Adipocyte (in vitro differentiated cells): ENCODE results near the gene USP30.

Source experiments
- DNase-seq: peaks from one replicate; pipeline ENCODE4 v3.0.0-alpha.2; 2015; ENCODE audit warnings: low read depth
- H3K27me3 ChIP-seq: replicated peaks from 2 replicates; pipeline ENCODE4 v1.7.0; 2013; ENCODE audit warnings: mild to moderate bottlenecking, low read length, moderate library complexity; ENCODE audit not compliant: control insufficient read depth, insufficient read depth
- H3K36me3 ChIP-seq: 2 replicates; pipeline ENCODE4 v1.7.0; 2013; ENCODE audit warnings: low read length, mild to moderate bottlenecking, moderate library complexity; ENCODE audit not compliant: control insufficient read depth, insufficient read depth, severe bottlenecking
- H3K4me1 ChIP-seq: 2 replicates; pipeline ENCODE4 v1.7.0; 2013; ENCODE audit warnings: mild to moderate bottlenecking, low read length, moderate library complexity; ENCODE audit not compliant: control insufficient read depth, insufficient read depth
- H3K4me3 ChIP-seq: 2 replicates; pipeline ENCODE4 v1.7.0; 2013; ENCODE audit warnings: mild to moderate bottlenecking, low read length, moderate library complexity
- H3K9ac ChIP-seq: 2 replicates; pipeline ENCODE4 v1.7.0; 2013; ENCODE audit warnings: mild to moderate bottlenecking, low read length, moderate library complexity
- H3K9me3 ChIP-seq: 2 replicates; pipeline ENCODE4 v1.7.0; 2013; ENCODE audit warnings: mild to moderate bottlenecking, low read length, moderate library complexity; ENCODE audit not compliant: control insufficient read depth

The USP30 gene

DNA sequence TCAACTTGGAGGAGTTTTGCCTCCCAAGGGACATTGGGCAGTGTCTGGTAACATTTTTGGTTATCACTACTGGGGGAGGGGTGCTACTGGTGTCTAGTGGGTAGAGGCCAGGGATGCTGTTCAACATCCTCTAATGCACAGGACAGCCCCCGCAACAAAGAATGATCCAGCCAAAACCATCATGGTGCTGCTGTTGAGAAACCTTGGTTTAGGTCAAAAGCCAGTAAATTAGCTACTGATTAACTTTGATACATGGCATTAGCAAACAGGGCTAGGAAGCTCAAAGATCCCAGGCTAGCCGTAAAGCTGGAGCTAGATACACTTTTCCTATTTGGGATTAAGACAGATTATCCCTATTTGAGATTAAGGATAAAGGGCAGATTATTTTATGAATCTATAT is 32.0 kb downstream of the USP30 start:
- no peak overlapping the region for H3K4me3 ChIP-seq
- H3K27me3 ChIP-seq: no peaks in the 10 kb centered on the region
- H3K9ac ChIP-seq: no peak overlapping the region
- peaks cover 9% of the 10 kb centered on the region for H3K4me1 ChIP-seq
- no peak for DNase-seq
- H3K36me3 ChIP-seq: peaks cover 94% of the 10 kb centered on the region
- H3K9me3 ChIP-seq: no peaks in the 10 kb centered on the region

- no peak overlapping the region for H3K4me3 ChIP-seq
- no peaks in the 10 kb centered on the region for H3K9me3 ChIP-seq
- H3K4me1 ChIP-seq: peaks cover 9% of the 10 kb centered on the region
- no peak for DNase-seq
- peaks cover 89% of the 10 kb centered on the region for H3K36me3 ChIP-seq
- H3K27me3 ChIP-seq: no peaks in the 10 kb centered on the region
- H3K9ac ChIP-seq: no peak overlapping the region
These were observed 33.2 kb downstream of the USP30 start for GRCh38 chr12:109085590-109085989.

DNA sequence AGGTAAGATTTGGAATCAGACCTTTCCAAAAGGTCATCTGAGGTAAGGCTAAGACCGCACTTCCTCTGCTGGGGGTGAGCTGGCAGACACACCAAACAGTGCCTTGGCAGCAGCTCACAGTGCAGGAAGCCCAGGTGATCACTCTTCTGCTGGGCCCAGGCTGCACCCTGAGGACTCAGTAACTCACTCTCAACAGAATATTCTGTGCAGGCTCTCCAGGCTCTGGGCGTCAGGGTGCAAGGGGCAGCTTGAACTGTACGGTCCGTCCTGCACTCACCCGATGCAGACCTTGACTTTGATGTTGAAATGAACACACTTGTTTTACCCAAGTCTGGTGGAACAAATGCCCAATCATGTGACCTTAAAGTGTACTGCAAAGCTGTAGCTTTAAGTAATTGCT is 34.9 kb downstream of the USP30 start:
- DNase-seq: no peak
- Histone ChIP-seq H3K36me3 (peaks cover 73% of the 10 kb centered on the region), H3K4me1 (peaks cover 14% of the 10 kb centered on the region), H3K9me3 (no peaks in the 10 kb centered on the region), H3K9ac (no peak overlapping the region), H3K4me3 (no peak overlapping the region), H3K27me3 (no peaks in the 10 kb centered on the region)

- H3K36me3 ChIP-seq: peaks cover 57% of the 10 kb centered on the region
These were observed 36.4 kb downstream of the USP30 start for GRCh38 chr12:109088818-109089217.

GRCh38 chr12:109089683-109090082 is 37.3 kb downstream of the USP30 start:
- Histone ChIP-seq H3K4me1 (peaks cover 24% of the 10 kb centered on the region), H3K36me3 (peaks cover 48% of the 10 kb centered on the region), H3K9me3 (no peaks in the 10 kb centered on the region), H3K4me3 (no peak overlapping the region), H3K9ac (no peak overlapping the region), H3K27me3 (no peaks in the 10 kb centered on the region)
- DNase-seq: no peak

More at GRCh38 chr12:109088818-109089217, 36.4 kb downstream of the USP30 start:
- H3K4me3 ChIP-seq: no peak overlapping the region
- peak overlapping the region; percentile 18 for H3K9ac ChIP-seq
- peaks cover 24% of the 10 kb centered on the region for H3K4me1 ChIP-seq
- H3K9me3 ChIP-seq: no peaks in the 10 kb centered on the region
- H3K27me3 ChIP-seq: no peaks in the 10 kb centered on the region
- DNase-seq: no peak

DNA sequence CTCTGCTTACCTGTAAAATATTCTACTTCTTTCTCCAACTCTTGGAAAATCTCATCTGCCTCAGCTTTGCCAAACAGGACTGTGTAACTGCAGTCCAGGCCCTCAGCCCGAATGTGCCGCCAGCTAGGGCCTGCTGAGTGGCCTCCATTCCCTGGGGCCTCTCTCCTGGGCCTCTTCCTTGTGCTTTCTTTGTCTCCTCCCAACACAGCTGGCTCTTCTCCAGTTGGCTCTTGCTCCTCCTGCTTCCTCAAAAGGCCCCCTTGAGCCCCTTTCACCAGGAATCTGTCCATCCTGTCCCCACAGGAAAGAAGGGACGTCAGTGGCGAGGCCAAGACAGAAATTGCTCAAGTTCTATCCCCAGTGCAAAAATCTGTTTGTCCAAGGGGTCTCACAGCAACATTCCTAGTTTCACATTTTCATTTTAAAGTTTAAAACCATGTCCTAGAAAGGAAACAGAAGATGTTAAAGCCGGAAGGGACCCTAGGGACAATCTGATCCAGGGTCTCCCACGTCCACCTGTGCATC is 40.2 kb downstream of the USP30 start:
- Histone ChIP-seq H3K4me3 (peak overlapping the region; percentile 83), H3K27me3 (no peaks in the 10 kb centered on the region), H3K4me1 (peaks cover 20% of the 10 kb centered on the region), H3K36me3 (peaks cover 19% of the 10 kb centered on the region), H3K9me3 (no peaks in the 10 kb centered on the region), H3K9ac (peak overlapping the region; percentile 83)
- DNase-seq: no peak

DNA sequence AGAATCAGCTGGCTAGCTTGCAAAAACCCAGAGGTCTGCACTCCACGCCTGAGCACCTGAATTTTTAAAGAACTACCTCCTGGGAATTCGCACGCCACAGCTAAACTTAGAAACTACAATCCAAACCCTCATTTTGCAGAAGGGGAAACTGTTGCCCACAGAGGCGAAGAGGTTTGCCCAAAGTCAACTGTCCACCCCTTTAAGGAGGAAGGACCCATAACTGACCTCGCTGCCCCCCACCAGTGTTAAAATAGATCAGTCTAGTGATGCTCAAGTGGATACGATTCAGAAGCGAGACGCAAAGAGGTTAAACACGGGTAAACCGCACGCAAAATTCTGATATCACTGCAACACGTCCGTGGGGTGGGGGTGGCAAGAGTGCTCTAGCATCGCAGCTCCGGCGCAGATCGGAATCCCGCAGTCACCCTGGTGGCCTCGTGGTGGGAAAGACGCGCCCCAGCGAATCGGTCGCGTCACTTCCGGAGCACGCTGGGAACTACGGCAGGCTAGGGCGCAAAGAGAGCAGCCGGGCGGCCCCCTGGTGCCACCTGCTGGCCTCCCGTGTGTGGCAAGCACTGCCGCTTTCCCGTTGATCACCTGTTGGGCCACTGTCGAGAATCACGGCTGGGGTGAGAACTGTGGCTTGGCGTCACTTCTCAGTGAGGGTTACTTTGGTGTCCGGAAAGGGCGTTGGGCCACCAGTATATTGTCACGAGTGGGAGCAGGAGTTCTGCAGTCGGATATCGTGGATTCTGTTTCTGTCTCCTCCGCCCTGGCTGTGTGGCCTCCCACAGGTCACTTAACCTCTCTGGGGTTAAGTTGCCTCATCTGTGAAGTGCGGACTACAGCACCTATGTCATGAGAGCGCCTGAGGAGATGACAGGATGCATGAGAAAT is 40.9 kb downstream of the USP30 start, which contains the start of gene ALKBH2:
TSS of gene ALKBH2 (minus strand) at position 451 of the 897 bp plus-strand sequence. CDS start 686 bp downstream, outside the sequence.
- peak within 1 kb of the TSS; percentile 83 for H3K4me3 ChIP-seq
- H3K36me3 ChIP-seq: peaks cover 12% of the 10 kb centered on the region
- H3K27me3 ChIP-seq: no peaks in the 10 kb centered on the region
- no peaks in the 10 kb centered on the region for H3K9me3 ChIP-seq
- peak within 1 kb of the TSS; percentile 83 for H3K9ac ChIP-seq
- peak; percentile 98 for DNase-seq
- H3K4me1 ChIP-seq: peaks cover 20% of the 10 kb centered on the region

- peaks cover 4% of the 10 kb centered on the region for H3K36me3 ChIP-seq
- H3K4me3 ChIP-seq: peak overlapping the region; percentile 78
- H3K9me3 ChIP-seq: no peaks in the 10 kb centered on the region
- no peak for DNase-seq
- no peak overlapping the region for H3K9ac ChIP-seq
- H3K27me3 ChIP-seq: no peaks in the 10 kb centered on the region
- H3K4me1 ChIP-seq: peaks cover 40% of the 10 kb centered on the region
These were observed 44.7 kb downstream of the USP30 start for GRCh38 chr12:109097140-109097434.

DNA sequence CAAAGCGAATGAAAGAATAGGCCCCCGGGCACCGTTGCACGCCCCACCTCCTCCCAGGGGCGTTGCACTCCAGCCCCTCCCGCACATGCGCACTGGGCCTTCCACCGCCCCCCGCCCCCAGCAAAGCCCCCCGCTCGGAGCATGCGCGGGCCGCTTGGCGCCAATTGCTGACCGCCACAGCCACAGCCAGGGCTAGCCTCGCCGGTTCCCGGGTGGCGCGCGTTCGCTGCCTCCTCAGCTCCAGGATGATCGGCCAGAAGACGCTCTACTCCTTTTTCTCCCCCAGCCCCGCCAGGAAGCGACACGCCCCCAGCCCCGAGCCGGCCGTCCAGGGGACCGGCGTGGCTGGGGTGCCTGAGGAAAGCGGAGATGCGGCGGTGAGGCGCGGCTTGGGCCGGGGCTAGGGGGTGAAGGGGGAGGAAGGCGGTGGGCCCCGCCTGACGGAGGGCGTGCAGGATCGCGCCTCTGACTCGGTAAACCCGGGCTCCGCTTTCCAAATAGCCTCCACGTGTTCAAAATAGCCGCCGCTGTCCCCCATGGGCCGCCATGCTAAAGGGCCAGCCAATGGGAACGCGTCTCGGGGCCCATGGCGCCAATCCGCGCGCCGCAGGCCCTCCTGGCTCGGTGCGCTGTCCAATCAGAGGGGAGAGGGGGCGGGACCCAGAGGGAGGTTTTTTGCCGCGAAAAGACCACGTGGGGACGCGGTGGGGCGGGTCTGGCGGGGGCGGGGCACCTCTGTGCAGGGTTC is 45.2 kb downstream of the USP30 start, which contains the start of gene UNG:
TSS of gene UNG (plus strand) at position 163 of the 748 bp plus-strand sequence. CDS start at position 246, 83 bp downstream.
- peak within 1 kb of the TSS; percentile 98 for H3K4me3 ChIP-seq
- peak; percentile 99 for DNase-seq
- H3K27me3 ChIP-seq: no peaks in the 10 kb centered on the region
- H3K36me3 ChIP-seq: peaks cover 6% of the 10 kb centered on the region
- H3K9ac ChIP-seq: peak within 1 kb of the TSS; percentile 98
- H3K9me3 ChIP-seq: no peaks in the 10 kb centered on the region
- peaks cover 40% of the 10 kb centered on the region for H3K4me1 ChIP-seq

DNA sequence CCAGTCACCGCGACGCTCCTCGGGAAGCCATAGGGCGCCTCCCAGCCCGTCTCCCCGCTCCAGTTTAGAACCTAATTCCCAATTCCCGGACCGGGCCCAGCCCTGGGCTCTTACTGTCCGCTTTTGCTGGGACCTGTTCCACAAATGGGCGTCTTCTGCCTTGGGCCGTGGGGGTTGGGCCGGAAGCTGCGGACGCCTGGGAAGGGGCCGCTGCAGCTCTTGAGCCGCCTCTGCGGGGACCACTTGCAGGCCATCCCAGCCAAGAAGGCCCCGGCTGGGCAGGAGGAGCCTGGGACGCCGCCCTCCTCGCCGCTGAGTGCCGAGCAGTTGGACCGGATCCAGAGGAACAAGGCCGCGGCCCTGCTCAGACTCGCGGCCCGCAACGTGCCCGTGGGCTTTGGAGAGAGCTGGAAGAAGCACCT is 45.8 kb downstream of the USP30 start:
- Histone ChIP-seq H3K4me1 (peaks cover 35% of the 10 kb centered on the region), H3K9me3 (no peaks in the 10 kb centered on the region), H3K9ac (peak overlapping the region; percentile 98), H3K36me3 (peaks cover 11% of the 10 kb centered on the region), H3K4me3 (peak overlapping the region; percentile 98), H3K27me3 (no peaks in the 10 kb centered on the region)
- peak; percentile 82 for DNase-seq

GRCh38 chr12:109098651-109099050 is 46.3 kb downstream of the USP30 start:
- Histone ChIP-seq H3K27me3 (no peaks in the 10 kb centered on the region), H3K36me3 (peaks cover 15% of the 10 kb centered on the region), H3K4me1 (peaks cover 35% of the 10 kb centered on the region), H3K9ac (peak overlapping the region; percentile 98), H3K9me3 (no peaks in the 10 kb centered on the region), H3K4me3 (peak overlapping the region; percentile 98)
- DNase-seq: peak; percentile 47
